Measurements from ENCODE around the gene EFR3B.
"Not testable (repeated sequence)": the region's sequence is repeated elsewhere in the genome, so short reads cannot be mapped to it uniquely, and the experiment has no call there.

EFR3B gene

DNA sequence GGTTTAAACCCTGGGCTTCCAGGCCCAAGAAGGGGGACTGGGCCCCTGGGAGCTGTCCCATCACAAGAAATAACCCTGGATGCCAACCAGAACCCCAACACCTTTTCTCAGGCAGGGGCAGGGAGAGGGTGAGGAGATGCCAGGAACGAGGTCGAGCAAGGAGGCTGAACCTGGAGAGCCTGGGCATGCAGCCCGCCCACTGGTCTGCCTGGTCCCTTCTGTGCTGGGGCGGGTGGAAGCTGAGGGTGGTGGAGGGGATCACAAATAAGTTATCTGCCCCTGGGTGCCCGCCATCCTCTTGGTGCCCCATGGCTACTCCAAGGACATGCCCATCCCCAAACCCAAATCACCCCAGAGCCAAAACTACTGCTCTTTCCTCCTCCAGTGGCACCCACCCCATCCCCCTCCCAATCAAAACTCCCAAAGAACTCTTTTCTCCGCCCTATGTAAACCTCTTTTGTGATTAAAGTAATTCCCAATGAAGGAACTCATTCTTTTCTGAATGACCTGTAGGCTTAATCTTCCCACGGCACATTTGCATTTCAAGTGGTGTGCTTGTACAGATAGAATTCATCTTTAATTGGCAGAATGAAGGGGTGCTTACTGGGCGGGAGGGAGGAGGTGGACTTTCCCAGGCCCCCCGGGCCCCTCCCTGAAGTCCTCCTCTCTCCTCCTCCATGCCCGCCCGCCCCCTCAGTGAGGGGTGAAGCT is 47.9 kb downstream of the EFR3B start:
- 0 out of 2 replicates have a peak overlapping the region, but pooled peaks have one; percentile 10 for H3K4me3 ChIP-seq (ENCODE audit: low read depth, low read length)
- H3K36me3 ChIP-seq (ENCODE audit: control insufficient read depth, insufficient read depth, low read length) = no peaks in the 10 kb centered on the region
- no peak overlapping the region for H3K9ac ChIP-seq (ENCODE audit: low read length)
- H3K27me3 ChIP-seq (ENCODE audit: control insufficient read depth, insufficient read depth, low read length) = peaks cover 6% of the 10 kb centered on the region; the same call in 1 of the 2 replicates
- no peak overlapping the region for H3K27ac ChIP-seq (ENCODE audit: low read depth, low read length)
- no peaks in the 10 kb centered on the region for H3K9me3 ChIP-seq (ENCODE audit: control insufficient read depth, insufficient read depth, low read depth, low read length)
- peaks cover 30% of the 10 kb centered on the region for H3K4me1 ChIP-seq (ENCODE audit: control insufficient read depth, insufficient read depth, low read length)

DNA sequence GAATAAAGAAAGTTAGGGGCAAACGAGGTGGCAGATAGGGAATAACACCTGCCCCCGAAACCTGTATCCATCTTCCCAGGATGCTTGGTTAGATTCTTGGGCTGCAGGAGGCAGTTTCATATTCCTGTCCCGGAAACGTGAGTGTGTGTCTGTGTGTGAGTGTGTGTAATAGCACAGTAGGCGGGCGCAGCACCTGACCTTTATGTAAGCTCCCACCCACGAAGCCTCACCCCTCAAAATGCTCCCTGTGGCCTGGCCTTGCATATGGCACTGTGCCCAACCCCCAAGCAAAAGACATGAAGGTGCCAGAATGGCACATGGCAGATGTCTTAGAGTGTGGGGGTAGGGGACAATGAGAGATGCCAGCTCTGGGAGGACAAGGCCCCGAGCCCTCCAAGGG is 48.9 kb downstream of the EFR3B start:
- H3K4me1 ChIP-seq (ENCODE audit: control insufficient read depth, insufficient read depth, low read length) = peaks cover 30% of the 10 kb centered on the region

DNA sequence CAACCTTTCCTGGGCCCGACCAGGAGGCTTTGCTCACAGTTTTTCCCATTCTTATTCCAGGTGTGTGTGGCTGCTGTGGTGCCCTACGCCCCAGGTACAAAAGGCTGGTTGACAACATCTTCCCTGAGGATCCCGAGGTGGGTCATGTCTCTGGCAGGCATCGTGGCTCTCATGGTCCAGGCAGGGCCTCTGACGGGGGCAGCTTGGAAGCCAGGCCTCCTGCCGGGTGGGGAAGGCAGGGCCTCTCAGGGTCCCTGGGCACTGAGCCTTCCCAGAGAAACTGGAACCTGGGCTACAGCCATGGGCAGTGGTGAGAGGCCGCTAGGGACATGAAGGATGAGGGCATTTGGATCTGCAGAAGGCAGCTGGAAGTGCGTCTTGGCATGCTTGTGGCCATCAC is 49.4 kb downstream of the EFR3B start:
- Histone ChIP-seq H3K27ac (ENCODE audit: low read depth, low read length) (no peak overlapping the region), H3K4me1 (ENCODE audit: control insufficient read depth, insufficient read depth, low read length) (peaks cover 30% of the 10 kb centered on the region), H3K36me3 (ENCODE audit: control insufficient read depth, insufficient read depth, low read length) (no peaks in the 10 kb centered on the region), H3K27me3 (ENCODE audit: control insufficient read depth, insufficient read depth, low read length) (peaks cover 6% of the 10 kb centered on the region; the same call in 1 of the 2 replicates), H3K9me3 (ENCODE audit: control insufficient read depth, insufficient read depth, low read depth, low read length) (no peaks in the 10 kb centered on the region), H3K4me3 (ENCODE audit: low read depth, low read length) (no peak overlapping the region), H3K9ac (ENCODE audit: low read length) (no peak overlapping the region)

More for the DNA sequence above, 48.9 kb downstream of the EFR3B start:
- Histone ChIP-seq H3K4me3 (ENCODE audit: low read depth, low read length) (no peak overlapping the region), H3K27ac (ENCODE audit: low read depth, low read length) (no peak overlapping the region), H3K9ac (ENCODE audit: low read length) (no peak overlapping the region), H3K27me3 (ENCODE audit: control insufficient read depth, insufficient read depth, low read length) (peaks cover 6% of the 10 kb centered on the region; the same call in 1 of the 2 replicates), H3K36me3 (ENCODE audit: control insufficient read depth, insufficient read depth, low read length) (no peaks in the 10 kb centered on the region), H3K9me3 (ENCODE audit: control insufficient read depth, insufficient read depth, low read depth, low read length) (no peaks in the 10 kb centered on the region)

DNA sequence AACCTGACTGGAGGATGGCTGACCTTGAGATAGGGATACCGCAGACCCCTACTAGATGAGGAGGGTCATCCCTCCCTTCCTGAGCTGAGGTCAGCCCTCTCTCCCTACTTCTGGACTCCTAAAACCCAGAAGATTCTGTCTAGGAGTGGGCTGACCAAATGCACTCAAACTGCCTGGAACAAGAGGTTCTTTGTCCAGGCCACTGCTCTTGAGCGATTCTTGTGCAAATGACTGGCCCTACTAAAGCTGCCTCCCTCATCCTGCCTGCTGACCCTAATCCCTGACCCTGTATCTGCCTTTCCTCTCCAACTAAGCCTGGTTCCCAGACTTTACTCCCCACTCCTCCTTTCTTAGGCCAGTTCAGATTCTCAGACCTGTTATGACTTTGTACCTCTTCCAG is 56.2 kb downstream of the EFR3B start:
- no peaks in the 10 kb centered on the region for H3K9me3 ChIP-seq (ENCODE audit: control insufficient read depth, insufficient read depth, low read depth, low read length)
- no peak overlapping the region for H3K27ac ChIP-seq (ENCODE audit: low read depth, low read length)
- no peaks in the 10 kb centered on the region for H3K27me3 ChIP-seq (ENCODE audit: control insufficient read depth, insufficient read depth, low read length)
- no peaks in the 10 kb centered on the region for H3K36me3 ChIP-seq (ENCODE audit: control insufficient read depth, insufficient read depth, low read length)
- H3K4me1 ChIP-seq (ENCODE audit: control insufficient read depth, insufficient read depth, low read length) = peaks cover 14% of the 10 kb centered on the region
- no peak overlapping the region for H3K9ac ChIP-seq (ENCODE audit: low read length)
- H3K4me3 ChIP-seq (ENCODE audit: low read depth, low read length) = no peak overlapping the region

DNA sequence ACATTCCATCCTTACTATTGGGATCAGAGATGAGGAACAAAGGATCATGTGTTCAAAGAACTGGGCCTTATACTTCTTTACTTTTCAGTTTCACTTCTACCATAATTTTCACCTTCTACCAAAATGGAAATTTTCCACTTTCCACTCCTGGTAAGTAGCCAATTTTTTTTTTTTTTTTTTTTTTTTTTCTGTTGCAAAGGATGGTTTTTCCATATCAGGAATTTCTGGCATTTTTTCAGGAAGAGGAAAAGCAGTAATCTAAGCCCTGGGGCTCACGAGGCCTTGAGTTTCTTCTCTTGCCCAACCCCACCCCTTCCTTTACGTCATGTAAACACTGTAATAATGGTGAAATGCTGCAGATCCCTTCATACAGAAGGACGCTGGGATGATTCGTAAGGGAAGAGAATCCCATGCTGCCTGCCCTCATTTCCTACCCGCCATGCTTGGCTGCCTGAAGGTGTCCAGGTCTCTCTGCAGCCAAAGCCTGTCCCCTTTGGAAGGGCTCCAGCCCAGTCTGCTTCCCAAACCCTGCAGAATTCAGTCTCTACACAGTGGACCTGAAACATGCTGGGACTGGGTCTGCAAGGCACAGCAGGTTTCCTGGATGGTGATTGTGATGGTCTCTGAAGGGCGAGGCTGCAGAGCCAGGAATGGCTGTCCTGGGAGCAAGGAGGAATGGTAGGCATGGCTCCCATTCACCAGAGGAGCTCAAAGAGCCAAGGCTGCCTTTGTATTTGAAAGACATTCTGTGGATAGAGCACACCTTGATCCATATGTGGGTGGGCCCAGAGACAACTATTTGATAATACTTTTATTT is 57.0 kb downstream of the EFR3B start:
- Histone ChIP-seq H3K27ac (ENCODE audit: low read depth, low read length) (no peak overlapping the region), H3K4me3 (ENCODE audit: low read depth, low read length) (no peak overlapping the region), H3K4me1 (ENCODE audit: control insufficient read depth, insufficient read depth, low read length) (peaks cover 14% of the 10 kb centered on the region), H3K36me3 (ENCODE audit: control insufficient read depth, insufficient read depth, low read length) (no peaks in the 10 kb centered on the region), H3K9ac (ENCODE audit: low read length) (no peak overlapping the region), H3K27me3 (ENCODE audit: control insufficient read depth, insufficient read depth, low read length) (no peaks in the 10 kb centered on the region), H3K9me3 (ENCODE audit: control insufficient read depth, insufficient read depth, low read depth, low read length) (no peaks in the 10 kb centered on the region)

DNA sequence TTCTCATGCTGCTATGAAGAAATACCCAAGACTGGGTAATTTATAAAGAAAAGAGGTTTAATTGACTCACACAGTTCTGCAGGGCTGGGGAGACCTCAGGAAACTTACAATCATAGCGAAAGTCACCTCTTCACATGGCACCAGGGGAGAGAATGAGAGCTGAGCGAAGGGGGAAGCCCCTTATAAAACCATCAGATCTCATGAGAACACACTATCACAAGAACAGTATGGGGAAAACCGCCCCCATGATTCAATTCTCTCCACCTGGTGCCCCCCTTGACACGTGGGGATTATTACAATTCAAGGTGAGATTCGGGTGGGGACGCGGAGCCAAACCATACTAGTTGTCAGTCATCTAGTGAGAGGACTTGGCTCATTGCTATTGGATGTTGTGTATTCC is 60.5 kb downstream of the EFR3B start:
- peaks cover 14% of the 10 kb centered on the region for H3K4me1 ChIP-seq (ENCODE audit: control insufficient read depth, insufficient read depth, low read length)
- not testable (repeated sequence) for H3K27ac ChIP-seq (ENCODE audit: low read depth, low read length); H3K4me3 ChIP-seq (ENCODE audit: low read depth, low read length); H3K9me3 ChIP-seq (ENCODE audit: control insufficient read depth, insufficient read depth, low read depth, low read length); H3K9ac ChIP-seq (ENCODE audit: low read length); H3K36me3 ChIP-seq (ENCODE audit: control insufficient read depth, insufficient read depth, low read length); H3K27me3 ChIP-seq (ENCODE audit: control insufficient read depth, insufficient read depth, low read length)

DNA sequence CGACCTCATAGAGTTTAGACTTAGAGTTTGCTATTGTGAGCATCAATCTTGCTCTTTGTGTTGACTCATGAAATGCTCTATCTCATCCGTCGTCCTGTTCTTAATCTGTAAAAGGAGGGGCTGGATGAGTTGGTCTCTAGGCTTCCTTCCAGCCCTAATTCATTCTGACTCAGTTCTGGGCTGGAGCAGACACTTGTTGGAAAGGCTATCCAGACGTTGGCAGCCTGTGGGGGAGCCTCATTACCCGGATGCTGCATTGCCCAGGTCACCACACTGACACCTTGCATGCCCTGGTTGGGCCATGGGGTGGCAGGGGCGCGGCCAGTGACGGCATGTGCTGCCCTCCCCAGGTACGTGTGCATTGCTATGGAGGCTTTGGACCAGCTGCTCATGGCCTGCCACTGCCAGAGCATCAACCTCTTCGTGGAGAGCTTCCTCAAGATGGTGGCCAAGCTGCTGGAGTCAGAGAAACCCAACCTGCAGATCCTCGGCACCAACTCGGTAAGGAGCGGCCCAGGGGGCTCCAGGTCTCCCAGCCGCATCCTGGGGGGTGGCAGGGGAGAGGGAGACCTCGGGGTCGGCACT is 61.5 kb downstream of the EFR3B start:
- Histone ChIP-seq H3K9ac (ENCODE audit: low read length) (no peak overlapping the region), H3K9me3 (ENCODE audit: control insufficient read depth, insufficient read depth, low read depth, low read length) (no peaks in the 10 kb centered on the region), H3K36me3 (ENCODE audit: control insufficient read depth, insufficient read depth, low read length) (no peaks in the 10 kb centered on the region), H3K4me3 (ENCODE audit: low read depth, low read length) (no peak overlapping the region), H3K4me1 (ENCODE audit: control insufficient read depth, insufficient read depth, low read length) (peaks cover 5% of the 10 kb centered on the region), H3K27me3 (ENCODE audit: control insufficient read depth, insufficient read depth, low read length) (no peaks in the 10 kb centered on the region), H3K27ac (ENCODE audit: low read depth, low read length) (no peak overlapping the region)

DNA sequence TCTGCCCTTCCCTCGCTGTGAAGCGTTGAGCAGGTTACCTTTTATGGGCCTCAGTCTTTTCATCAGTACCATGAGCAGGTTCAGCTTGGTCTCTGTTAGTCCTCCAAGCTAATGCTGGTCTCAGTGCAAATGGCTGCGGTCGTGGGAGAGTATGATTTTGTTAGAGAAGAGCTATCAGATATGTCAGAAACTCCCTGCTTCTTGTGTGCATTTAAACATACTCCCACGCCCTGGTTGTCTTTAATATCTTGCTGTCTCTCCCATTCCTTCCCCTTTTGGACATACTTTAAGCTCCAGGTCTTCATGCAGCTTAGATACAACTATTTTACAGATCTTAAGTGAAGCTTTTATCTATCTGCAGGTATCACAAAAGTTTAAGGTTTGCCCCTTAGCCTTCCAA is 62.9 kb downstream of the EFR3B start:
- Histone ChIP-seq H3K27ac (ENCODE audit: low read depth, low read length) (no peak overlapping the region), H3K9me3 (ENCODE audit: control insufficient read depth, insufficient read depth, low read depth, low read length) (no peaks in the 10 kb centered on the region), H3K4me1 (ENCODE audit: control insufficient read depth, insufficient read depth, low read length) (no peaks in the 10 kb centered on the region; the same call in 1 of the 2 replicates), H3K36me3 (ENCODE audit: control insufficient read depth, insufficient read depth, low read length) (no peaks in the 10 kb centered on the region), H3K27me3 (ENCODE audit: control insufficient read depth, insufficient read depth, low read length) (no peaks in the 10 kb centered on the region), H3K4me3 (ENCODE audit: low read depth, low read length) (no peak overlapping the region), H3K9ac (ENCODE audit: low read length) (no peak overlapping the region)

DNA sequence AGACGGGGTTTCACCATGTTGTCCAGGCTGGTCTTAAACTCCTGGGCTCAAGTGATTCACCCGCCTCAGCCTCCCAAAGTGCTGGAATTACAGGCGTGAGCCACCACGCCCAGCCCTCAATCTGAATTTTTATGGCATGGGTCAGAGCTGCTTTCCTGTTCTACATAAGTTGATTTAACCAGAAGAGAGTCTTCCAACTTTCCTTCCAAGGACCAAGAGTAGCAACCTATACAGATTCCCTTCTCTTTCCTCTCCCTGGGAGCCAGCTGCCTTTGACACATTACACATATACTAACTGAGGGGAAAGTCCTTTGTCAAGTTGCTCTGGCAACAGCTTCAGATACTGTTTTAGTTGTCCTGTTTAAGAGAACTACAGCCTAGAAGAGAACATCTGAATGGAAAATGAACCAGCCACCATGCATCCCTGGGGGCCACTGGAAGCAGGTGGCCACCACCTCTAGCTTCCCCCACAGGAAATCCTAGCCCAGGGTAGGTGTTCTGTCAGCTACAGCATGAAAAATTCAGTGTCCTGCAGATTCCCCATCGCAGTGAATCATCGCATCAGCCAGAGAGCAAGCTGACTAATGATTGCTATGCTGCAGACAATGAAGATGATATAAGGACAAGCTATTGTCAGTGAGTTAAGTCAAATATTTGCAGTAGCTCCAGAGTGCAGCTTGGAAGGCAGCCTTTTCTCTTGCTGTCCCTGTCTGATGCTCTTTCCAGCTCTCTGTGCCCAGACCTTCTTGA is 63.6 kb downstream of the EFR3B start:
- Histone ChIP-seq H3K4me3 (ENCODE audit: low read depth, low read length) (no peak overlapping the region), H3K27me3 (ENCODE audit: control insufficient read depth, insufficient read depth, low read length) (no peaks in the 10 kb centered on the region), H3K4me1 (ENCODE audit: control insufficient read depth, insufficient read depth, low read length) (no peaks in the 10 kb centered on the region; the same call in 1 of the 2 replicates), H3K36me3 (ENCODE audit: control insufficient read depth, insufficient read depth, low read length) (no peaks in the 10 kb centered on the region), H3K9me3 (ENCODE audit: control insufficient read depth, insufficient read depth, low read depth, low read length) (no peaks in the 10 kb centered on the region), H3K9ac (ENCODE audit: low read length) (no peak overlapping the region), H3K27ac (ENCODE audit: low read depth, low read length) (no peak overlapping the region)

DNA sequence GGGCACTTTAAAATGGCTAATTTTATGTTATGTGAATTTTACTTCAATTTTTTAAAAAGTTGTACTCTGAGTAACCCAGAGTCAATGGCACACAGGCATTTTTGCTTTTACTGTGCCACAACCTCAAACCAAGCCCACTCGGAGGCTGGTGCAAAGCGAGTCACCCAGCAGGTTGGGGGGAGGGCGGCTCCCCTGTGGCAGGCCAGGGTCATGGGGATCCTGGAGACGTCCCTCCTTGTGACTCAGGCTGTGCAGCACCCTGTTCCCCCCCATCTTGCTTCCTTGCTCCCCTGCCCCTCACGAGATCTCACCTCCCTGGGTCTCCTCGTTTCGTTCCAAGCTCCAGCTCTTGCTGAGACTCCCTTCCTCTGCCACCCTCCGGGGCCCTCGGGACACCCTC is 67.9 kb downstream of the EFR3B start:
- Histone ChIP-seq H3K9me3 (ENCODE audit: control insufficient read depth, insufficient read depth, low read depth, low read length) (no peaks in the 10 kb centered on the region), H3K27ac (ENCODE audit: low read depth, low read length) (no peak overlapping the region), H3K9ac (ENCODE audit: low read length) (no peak overlapping the region), H3K4me3 (ENCODE audit: low read depth, low read length) (no peak overlapping the region), H3K4me1 (ENCODE audit: control insufficient read depth, insufficient read depth, low read length) (no peaks in the 10 kb centered on the region; the same call in 1 of the 2 replicates), H3K27me3 (ENCODE audit: control insufficient read depth, insufficient read depth, low read length) (no peaks in the 10 kb centered on the region), H3K36me3 (ENCODE audit: control insufficient read depth, insufficient read depth, low read length) (no peaks in the 10 kb centered on the region)

Measured in HUES6 (cell line).